Body of pancreas (tissue), 4 donors: ENCODE results near the gene CHORDC1.
"Not testable (repeated sequence)": the region's sequence is repeated elsewhere in the genome, so short reads cannot be mapped to it uniquely, and the experiment has no call there.

Source experiments
- POLR2A ChIP-seq, 3 donors: fragments of 450-650 bp; IDR thresholded peaks; one replicate each; pipeline ENCODE4 v1.6.1; 2016; ENCODE audit warnings: antibody characterized with exemption in 3 of 3, mild to moderate bottlenecking in 2 of 3
- TF ChIP-seq, protein P1 (sequence below), 7 experiments: fragments of 450-650 bp in 4 of 7; fragments of 200-600 bp in 3 of 7; sonication (generic) in 3 of 7; IDR thresholded peaks; one replicate each; pipeline ENCODE4 v1.5.1; 2016 to 2019; ENCODE audit warnings: antibody characterized with exemption in 7 of 7

DNA sequence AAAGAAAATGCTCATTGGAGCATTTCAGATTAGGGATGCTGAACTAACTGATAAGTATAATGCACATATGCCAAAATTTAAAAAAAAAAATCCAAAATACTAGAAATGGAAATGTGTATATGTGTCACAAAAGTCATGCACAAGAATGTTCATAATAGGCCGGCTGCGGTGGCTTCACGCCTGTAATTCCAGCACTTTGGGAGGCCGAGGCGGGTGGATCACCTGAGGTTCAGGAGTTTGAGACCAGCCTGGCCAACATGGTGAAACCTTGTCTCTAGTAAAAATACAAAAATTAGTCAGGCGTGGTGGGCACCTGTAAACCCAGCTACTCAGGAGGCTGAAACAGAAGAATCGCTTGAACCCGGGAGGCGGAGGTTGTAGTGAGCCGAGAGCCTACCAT is 14.9 kb downstream of the CHORDC1 start:
- TF ChIP-seq, protein P1, sequence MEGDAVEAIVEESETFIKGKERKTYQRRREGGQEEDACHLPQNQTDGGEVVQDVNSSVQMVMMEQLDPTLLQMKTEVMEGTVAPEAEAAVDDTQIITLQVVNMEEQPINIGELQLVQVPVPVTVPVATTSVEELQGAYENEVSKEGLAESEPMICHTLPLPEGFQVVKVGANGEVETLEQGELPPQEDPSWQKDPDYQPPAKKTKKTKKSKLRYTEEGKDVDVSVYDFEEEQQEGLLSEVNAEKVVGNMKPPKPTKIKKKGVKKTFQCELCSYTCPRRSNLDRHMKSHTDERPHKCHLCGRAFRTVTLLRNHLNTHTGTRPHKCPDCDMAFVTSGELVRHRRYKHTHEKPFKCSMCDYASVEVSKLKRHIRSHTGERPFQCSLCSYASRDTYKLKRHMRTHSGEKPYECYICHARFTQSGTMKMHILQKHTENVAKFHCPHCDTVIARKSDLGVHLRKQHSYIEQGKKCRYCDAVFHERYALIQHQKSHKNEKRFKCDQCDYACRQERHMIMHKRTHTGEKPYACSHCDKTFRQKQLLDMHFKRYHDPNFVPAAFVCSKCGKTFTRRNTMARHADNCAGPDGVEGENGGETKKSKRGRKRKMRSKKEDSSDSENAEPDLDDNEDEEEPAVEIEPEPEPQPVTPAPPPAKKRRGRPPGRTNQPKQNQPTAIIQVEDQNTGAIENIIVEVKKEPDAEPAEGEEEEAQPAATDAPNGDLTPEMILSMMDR (IDR thresholded peaks at IDR 0.05): not testable (repeated sequence)
- TF ChIP-seq POLR2A (IDR thresholded peaks at IDR 0.05): not testable (repeated sequence)
